Measurements from ENCODE around the gene ZNRF1.
A peak's percentile ranks its signal among the peaks of the same experiment; 100 is the strongest.

The ZNRF1 gene

GRCh38 chr16:75099075-75099667 lies 100.3 kb downstream of the ZNRF1 start:
- no peak for DNase-seq (ENCODE audit: low read depth)

- DNase-seq (ENCODE audit: low read depth): no peak
These were observed 101.1 kb downstream of the ZNRF1 start for GRCh38 chr16:75099738-75100602.

GRCh38 chr16:75100603-75100990 lies 101.8 kb downstream of the ZNRF1 start:
- DNase-seq (ENCODE audit: low read depth): no peak

GRCh38 chr16:75101635-75102034 lies 102.8 kb downstream of the ZNRF1 start:
- no peak for DNase-seq (ENCODE audit: low read depth)

GRCh38 chr16:75102595-75102994 lies 103.8 kb downstream of the ZNRF1 start:
- no peak for DNase-seq (ENCODE audit: low read depth)

- DNase-seq (ENCODE audit: low read depth): no peak
These were observed 105.2 kb downstream of the ZNRF1 start for GRCh38 chr16:75103994-75104393.

- DNase-seq (ENCODE audit: low read depth): no peak
These were observed 106.0 kb downstream of the ZNRF1 start for GRCh38 chr16:75104836-75105235.

GRCh38 chr16:75105306-75106061 lies 106.7 kb downstream of the ZNRF1 start:
- no peak for DNase-seq (ENCODE audit: low read depth)

GRCh38 chr16:75106351-75107274 lies 107.8 kb downstream of the ZNRF1 start:
- DNase-seq (ENCODE audit: low read depth): no peak

- DNase-seq (ENCODE audit: low read depth): no peak
These were observed 108.7 kb downstream of the ZNRF1 start for GRCh38 chr16:75107505-75107904.

GRCh38 chr16:75108792-75109731 lies 110.2 kb downstream of the ZNRF1 start:
- DNase-seq (ENCODE audit: low read depth): peak; percentile 26

GRCh38 chr16:75109732-75110243 lies 111.0 kb downstream of the ZNRF1 start:
- DNase-seq (ENCODE audit: low read depth): no peak

GRCh38 chr16:75110637-75111513 lies 112.1 kb downstream of the ZNRF1 start:
- DNase-seq (ENCODE audit: low read depth): peak; percentile 59

- no peak for DNase-seq (ENCODE audit: low read depth)
These were observed 112.7 kb downstream of the ZNRF1 start for GRCh38 chr16:75111514-75111940.

- DNase-seq (ENCODE audit: low read depth): no peak
These were observed 113.3 kb downstream of the ZNRF1 start for GRCh38 chr16:75111961-75112733.

- DNase-seq (ENCODE audit: low read depth): no peak
These were observed 114.1 kb downstream of the ZNRF1 start for GRCh38 chr16:75112734-75113491.

GRCh38 chr16:75113541-75114121 lies 114.8 kb downstream of the ZNRF1 start:
- no peak for DNase-seq (ENCODE audit: low read depth)

Data from stimulated activated CD8-positive, alpha-beta memory T cell treated with anti-CD3 and anti-CD28 coated beads, Interleukin-15, amount 100 ng/mL, for 1 hour (primary cell).